Small intestine (tissue), 7 donors: ENCODE results near the gene SELE. TPM values are rescaled to one million over a fixed set of nuclear protein-coding genes. Genes with fewer than 3 reads are reported as not detected.
"Not testable (repeated sequence)": the region's sequence is repeated elsewhere in the genome, so short reads cannot be mapped to it uniquely, and the experiment has no call there.

Experiments
- DNase-seq, 2 donors: peaks; one replicate each; pipeline versions ENCODE4 v3.0.0 to v3.0.0-alpha.2; 2013
- FAIRE-seq: peaks from 2 replicates; lab custom pipeline; 2012; peaks lifted over from hg19 to GRCh38; lab: Jason Lieb, UNC
- H3K27ac ChIP-seq, 3 donors: one replicate each; pipeline ENCODE4 v1.5.1; 2013; ENCODE audit warnings: low read length in 2 of 3, mild to moderate bottlenecking in 2 of 3, control low read depth in 1 of 3, inconsistent platforms in 1 of 3, low read depth in 1 of 3, moderate library complexity in 1 of 3
- H3K27me3 ChIP-seq, 3 donors: one replicate each; pipeline ENCODE4 v1.6.1; 2013; ENCODE audit warnings: low read length in 3 of 3, inconsistent platforms in 1 of 3; ENCODE audit not compliant: control insufficient read depth in 3 of 3, insufficient read depth in 3 of 3
- H3K36me3 ChIP-seq, 3 donors: one replicate each; pipeline ENCODE4 v1.6.1; 2013; ENCODE audit warnings: low read length in 3 of 3, inconsistent platforms in 1 of 3, low read depth in 1 of 3, mild to moderate bottlenecking in 1 of 3, moderate library complexity in 1 of 3; ENCODE audit not compliant: control insufficient read depth in 3 of 3, insufficient read depth in 2 of 3
- H3K4me1 ChIP-seq, 3 donors: one replicate each; pipeline ENCODE4 v1.6.1; 2013; ENCODE audit warnings: low read length in 2 of 3, inconsistent platforms in 1 of 3, low read depth in 1 of 3, mild to moderate bottlenecking in 1 of 3, moderate library complexity in 1 of 3; ENCODE audit not compliant: control insufficient read depth in 3 of 3, insufficient read depth in 2 of 3
- H3K4me3 ChIP-seq, 3 donors: one replicate each; pipeline ENCODE4 v1.5.1; 2013; ENCODE audit warnings: low read length in 3 of 3, control low read depth in 1 of 3, inconsistent platforms in 1 of 3, low read depth in 1 of 3, mild to moderate bottlenecking in 1 of 3, moderate library complexity in 1 of 3
- H3K9me3 ChIP-seq, 2 donors: one replicate each; pipeline ENCODE4 v1.6.1; 2013; ENCODE audit warnings: low read depth in 1 of 2, low read length in 1 of 2; ENCODE audit not compliant: control insufficient read depth in 2 of 2, insufficient read depth in 1 of 2
- WGBS, 3 donors: extraction: QIAGEN DNeasy Blood & Tissue Kit; methylation state at CpG; one replicate each; pipeline ENCODE4 v1.1.7; 2013; 5-methylcytosine and 5-hydroxymethylcytosine counted together
- polyA plus RNA-seq, 4 donors: library from polyadenylated mRNA; stranded (reverse) in 3 of 4; unstranded in 1 of 4; fragments of 200-250 nt in 3 of 4; fragments of 120-200 nt in 1 of 4; gene quantifications; one replicate each; pipeline versions ENCODE4 v1.2.1 to v1.2.3, GENCODE V29; 2013
- donor health status: healthy with polysubstance abuse.
- donor health status: control.
- donor health status: control.
- donor health status: Bipolar disorder and iron deficiency.
- donor health status: healthy.

Gene SELE
- polyA plus RNA-seq, 4 donors = 0.22 to 3.1 (median 0.93) TPM

GRCh38 chr1:169698976-169699375 is 34.9 kb downstream of the SELE start:
- Histone ChIP-seq H3K27me3 (peaks cover 0 to 3% (median 0%) of the 10 kb centered on the region in 3 donors), H3K27ac (no peak overlapping the region), H3K36me3 (no peaks in the 10 kb centered on the region), H3K4me3 (no peak overlapping the region), H3K9me3 (no peaks in the 10 kb centered on the region), H3K4me1 (no peaks in the 10 kb centered on the region)
- no peak for DNase-seq
- FAIRE-seq = no peak
- WGBS, 3 donors = 51 to 69% (median 53%) methylated on average over 3 of the region's 3 CpGs

DNA sequence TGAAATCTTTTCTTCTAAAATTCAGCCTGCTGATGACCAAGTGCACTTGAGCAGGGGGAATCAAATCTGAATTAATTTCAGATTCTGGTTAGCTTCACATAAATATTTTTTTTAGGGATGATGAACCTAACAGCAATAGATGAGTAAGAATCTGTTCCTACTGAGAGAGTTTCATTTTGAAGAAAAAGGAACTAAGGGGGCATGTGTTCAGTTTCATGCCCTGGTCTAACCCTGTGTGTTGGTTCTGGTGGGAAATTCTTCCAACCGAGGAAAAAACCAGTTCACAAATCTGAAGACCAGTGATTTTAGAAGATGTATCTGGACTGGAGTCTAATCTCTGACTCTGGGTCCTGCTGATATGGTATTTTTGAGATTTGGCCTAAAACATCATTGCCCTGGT is 36.1 kb downstream of the SELE start:
- Histone ChIP-seq H3K9me3 (no peaks in the 10 kb centered on the region), H3K4me1 (no peaks in the 10 kb centered on the region), H3K27ac (no peak overlapping the region), H3K27me3 (peaks cover 0 to 3% (median 0%) of the 10 kb centered on the region in 3 donors), H3K4me3 (no peak overlapping the region), H3K36me3 (no peaks in the 10 kb centered on the region)
- DNase-seq = no peak
- no peak for FAIRE-seq
- 63 to 92% (median 69%) methylated on average over 1 of the region's 1 CpG for WGBS, 3 donors

GRCh38 chr1:169696273-169697100 is 37.4 kb downstream of the SELE start:
- Histone ChIP-seq H3K27ac (no peak overlapping the region), H3K9me3 (no peaks in the 10 kb centered on the region)
- no peak for FAIRE-seq

DNA sequence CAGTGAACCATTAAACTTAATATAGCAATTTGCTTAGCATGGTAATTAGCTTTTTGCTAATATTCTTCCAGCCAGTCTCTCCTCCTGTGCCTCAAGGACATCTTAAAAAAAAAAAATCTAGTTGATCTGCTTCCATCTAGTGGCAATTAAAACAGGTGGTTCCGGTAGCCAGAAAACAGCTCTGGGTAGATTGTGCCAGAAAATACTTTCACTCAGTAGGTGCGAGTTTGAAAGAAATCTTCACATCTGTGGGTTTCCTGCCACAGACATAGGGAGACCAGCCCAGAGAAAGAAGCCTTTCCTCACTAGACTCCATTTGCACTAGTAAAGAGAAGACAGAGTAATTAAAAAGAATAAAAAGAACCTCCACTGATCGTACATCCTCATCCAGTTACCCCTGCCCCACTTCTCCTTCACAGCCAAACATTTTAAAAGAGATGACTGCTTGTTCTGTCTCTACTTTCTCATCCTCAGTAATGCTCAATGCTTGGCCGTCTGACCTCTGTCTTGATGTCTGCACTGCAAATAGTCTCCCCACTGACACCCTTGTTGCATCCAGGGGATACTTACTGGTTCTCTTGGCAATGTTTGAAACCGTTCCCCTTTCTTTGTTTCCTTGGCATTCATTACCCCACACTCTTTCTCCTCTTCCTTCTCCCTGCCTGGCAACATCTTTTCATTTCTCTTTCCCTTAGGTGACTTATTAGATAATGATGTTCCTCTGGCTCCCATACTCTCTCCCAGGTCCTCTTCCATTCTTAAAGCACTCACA is 39.4 kb downstream of the SELE start:
- no peak overlapping the region for H3K4me3 ChIP-seq
- H3K9me3 ChIP-seq = no peaks in the 10 kb centered on the region
- FAIRE-seq (no peak), DNase-seq (peak in 1 of 2 donors; percentile 5)
- no peaks in the 10 kb centered on the region for H3K27me3 ChIP-seq
- H3K4me1 ChIP-seq = no peaks in the 10 kb centered on the region
- WGBS, 3 donors = 44 to 54% (median 48%) methylated on average over 5 of the region's 5 CpGs
- no peaks in the 10 kb centered on the region for H3K36me3 ChIP-seq
- H3K27ac ChIP-seq = no peak overlapping the region

More at GRCh38 chr1:169696273-169697100, 37.4 kb downstream of the SELE start:
- no peak for DNase-seq
- H3K4me1 ChIP-seq = no peaks in the 10 kb centered on the region
- 58 to 74% (median 61%) methylated on average over 3 of the region's 3 CpGs for WGBS, 3 donors
- no peak overlapping the region for H3K4me3 ChIP-seq
- H3K27me3 ChIP-seq = no peaks in the 10 kb centered on the region
- H3K36me3 ChIP-seq = no peaks in the 10 kb centered on the region

DNA sequence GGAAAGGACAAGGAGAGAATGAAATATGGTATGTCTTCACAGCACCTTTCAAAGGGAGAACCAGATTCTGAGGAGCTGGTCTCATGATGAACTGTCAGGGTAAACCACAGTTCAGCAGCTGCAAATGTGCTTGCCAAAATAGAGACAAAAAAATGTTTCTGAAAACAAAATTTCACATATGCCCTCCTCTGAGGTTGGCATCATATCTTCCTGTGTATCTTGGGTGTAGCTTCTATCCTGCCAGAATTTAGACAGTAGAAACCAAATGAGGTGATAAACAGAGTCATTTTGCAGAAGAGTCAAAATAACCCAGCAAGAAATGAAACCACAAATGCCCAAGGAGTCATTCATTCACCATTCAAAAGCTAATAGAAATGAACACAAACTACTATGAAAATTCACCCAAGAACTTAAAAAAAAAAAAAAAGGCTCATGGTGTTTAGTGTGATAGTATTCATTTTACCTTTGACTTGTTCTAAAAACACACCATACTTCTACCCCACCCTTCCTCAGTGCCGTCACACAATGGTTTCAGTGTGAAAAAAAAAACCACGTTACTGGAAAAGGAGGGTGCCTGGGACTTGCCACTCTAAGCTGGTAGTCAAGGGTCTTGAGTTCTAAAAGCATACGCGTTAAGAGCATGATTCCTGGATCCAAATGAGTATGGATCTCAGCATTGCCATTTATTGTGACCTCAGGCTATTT is 41.0 kb downstream of the SELE start:
- no peaks in the 10 kb centered on the region for H3K27me3 ChIP-seq
- H3K9me3 ChIP-seq = no peaks in the 10 kb centered on the region
- no peak overlapping the region for H3K4me3 ChIP-seq
- WGBS, 3 donors = 61 to 79% (median 73%) methylated on average over 4 of the region's 4 CpGs
- H3K36me3 ChIP-seq = no peaks in the 10 kb centered on the region
- no peaks in the 10 kb centered on the region for H3K4me1 ChIP-seq
- no peak for DNase-seq
- FAIRE-seq = no peak
- no peak overlapping the region for H3K27ac ChIP-seq

GRCh38 chr1:169690489-169690888 is 43.4 kb downstream of the SELE start:
- Histone ChIP-seq H3K4me1 (no peaks in the 10 kb centered on the region), H3K27me3 (no peaks in the 10 kb centered on the region), H3K27ac (no peak overlapping the region), H3K4me3 (no peak overlapping the region), H3K9me3 (no peaks in the 10 kb centered on the region), H3K36me3 (no peaks in the 10 kb centered on the region)
- FAIRE-seq = no peak
- DNase-seq = no peak

GRCh38 chr1:169689395-169689794 is 44.5 kb downstream of the SELE start:
- FAIRE-seq = no peak
- WGBS, 3 donors = 55 to 82% (median 68%) methylated on average over 2 of the region's 2 CpGs

DNA sequence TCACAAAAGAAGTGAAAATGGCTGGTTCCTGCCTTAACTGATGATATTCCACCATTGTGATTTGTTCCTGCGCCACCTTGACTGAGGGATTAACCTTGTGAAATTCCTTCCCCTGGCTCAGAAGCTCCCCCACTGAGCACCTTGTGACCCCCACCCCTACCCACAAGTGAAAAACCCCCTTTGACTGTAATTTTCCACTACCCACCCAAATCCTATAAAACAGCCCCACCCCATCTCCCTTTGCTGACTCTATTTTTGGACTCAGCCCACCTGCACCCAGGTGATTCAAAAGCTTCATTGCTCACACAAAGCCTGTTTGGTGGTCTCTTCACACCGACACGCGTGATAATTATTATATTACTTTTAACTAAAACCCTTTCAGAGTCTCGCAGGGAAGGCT is 45.5 kb downstream of the SELE start:
- not testable (repeated sequence) for H3K27ac ChIP-seq, H3K4me3 ChIP-seq, H3K27me3 ChIP-seq, DNase-seq, H3K9me3 ChIP-seq, H3K36me3 ChIP-seq, FAIRE-seq, H3K4me1 ChIP-seq
- WGBS, 3 donors = 94 to 97% (median 94%) methylated on average over 5 of the region's 5 CpGs

More at GRCh38 chr1:169689395-169689794, 44.5 kb downstream of the SELE start:
- H3K36me3 ChIP-seq = no peaks in the 10 kb centered on the region
- H3K4me1 ChIP-seq = no peaks in the 10 kb centered on the region
- no peak overlapping the region for H3K27ac ChIP-seq
- DNase-seq = no peak
- H3K9me3 ChIP-seq = no peaks in the 10 kb centered on the region
- H3K4me3 ChIP-seq = no peak overlapping the region
- H3K27me3 ChIP-seq = no peaks in the 10 kb centered on the region
